Smooth muscle cell (in vitro differentiated cells): ENCODE results near the gene RNF208. TPM values are rescaled to one million over a fixed set of nuclear protein-coding genes. Genes with fewer than 3 reads are reported as not detected.
"Not testable (repeated sequence)": the region's sequence is repeated elsewhere in the genome, so short reads cannot be mapped to it uniquely, and the experiment has no call there.

ENCODE experiments used
- DNase-seq: peaks from one replicate; lab custom pipeline; 2025; ENCODE audit not compliant: unreplicated experiment; lab: John Stamatoyannopoulos, UW
- H2AFZ ChIP-seq: fragments of 200-600 bp; sonication (generic); 2 replicates; pipeline ENCODE4 v1.6.0; 2016; ENCODE audit warnings: antibody characterized with exemption, low read depth, mild to moderate bottlenecking
- H3F3A ChIP-seq: fragments of 200-600 bp; sonication (generic); 2 replicates; pipeline ENCODE4 v1.6.0; 2017; ENCODE audit warnings: antibody characterized with exemption, low read depth
- H3K27ac ChIP-seq: fragments of 200-600 bp; sonication (generic); 2 replicates; pipeline ENCODE4 v1.5.1; 2016; ENCODE audit warnings: low read depth, mild to moderate bottlenecking
- H3K27me3 ChIP-seq: fragments of 200-600 bp; sonication (generic); 2 replicates; pipeline ENCODE4 v1.6.1; 2016; ENCODE audit warnings: low read depth, mild to moderate bottlenecking
- H3K36me3 ChIP-seq: fragments of 200-600 bp; sonication (generic); 2 replicates; pipeline ENCODE4 v1.5.1; 2016; ENCODE audit warnings: low read depth
- H3K4me1 ChIP-seq: fragments of 200-600 bp; sonication (generic); 2 replicates; pipeline ENCODE4 v1.5.1; 2016; ENCODE audit warnings: low read depth
- H3K4me2 ChIP-seq: fragments of 200-600 bp; sonication (generic); 2 replicates; pipeline ENCODE4 v1.6.0; 2016; ENCODE audit warnings: mild to moderate bottlenecking
- H3K4me3 ChIP-seq: fragments of 200-600 bp; sonication (generic); 2 replicates; pipeline ENCODE4 v1.5.1; 2016; ENCODE audit warnings: mild to moderate bottlenecking
- H3K79me2 ChIP-seq: fragments of 200-600 bp; sonication (generic); 2 replicates; pipeline ENCODE4 v1.6.0; 2016; ENCODE audit warnings: low read depth, mild to moderate bottlenecking
- H3K9ac ChIP-seq: fragments of 200-600 bp; sonication (generic); 2 replicates; pipeline ENCODE4 v1.6.0; 2016; ENCODE audit warnings: low read depth
- H3K9me3 ChIP-seq: fragments of 200-600 bp; sonication (generic); replicated peaks from 2 replicates; pipeline ENCODE4 v1.5.1; 2016; ENCODE audit warnings: low read depth
- H4K20me1 ChIP-seq: fragments of 200-600 bp; sonication (generic); 2 replicates; pipeline ENCODE4 v1.6.0; 2016; ENCODE audit warnings: low read depth
- CTCF ChIP-seq: fragments of 200-600 bp; sonication (generic); IDR thresholded peaks from 2 replicates; pipeline ENCODE4 v1.5.1; 2017; ENCODE audit warnings: borderline replicate concordance, mild to moderate bottlenecking, antibody characterized with exemption; ENCODE audit not compliant: insufficient read depth, poor library complexity, severe bottlenecking
- WGBS: methylation state at CpG from one replicate; pipeline ENCODE4 v1.1.7; 2016; ENCODE audit warnings: low lambda C conversion rate; 5-methylcytosine and 5-hydroxymethylcytosine counted together
- polyA plus RNA-seq: library from polyadenylated mRNA; unstranded; fragments of >200 nt; fragmentation: Nextera tagmentation; extraction: Ambion mirVana; gene quantifications from 2 replicates; pipeline ENCODE4 v1.2.1, GENCODE V29; 2016
- total RNA-seq: library from RNA; depleted of rRNA; stranded (reverse); fragments of >200 nt; gene quantifications from 2 replicates; pipeline ENCODE4 v1.2.3, GENCODE V29; 2014

RNF208 gene
- total and polyA plus RNA-seq, 2 experiments from 2014 or later, result 0.36 to 1.4 TPM

- H2AFZ ChIP-seq, result no peak overlapping the region
- peaks cover 5% of the 10 kb centered on the region for H3K4me1 ChIP-seq
- no peak overlapping the region for H3K9ac ChIP-seq
- H3K27me3 ChIP-seq, result no peaks in the 10 kb centered on the region
- WGBS, result 72% methylated on average over 36 of the region's 36 CpGs
- no peak overlapping the region for H3K4me2 ChIP-seq
- no peaks in the 10 kb centered on the region for H3K9me3 ChIP-seq
- H3F3A ChIP-seq, result peaks cover 25% of the 10 kb centered on the region
- DNase-seq, result no peak
- H4K20me1 ChIP-seq, result peaks cover 28% of the 10 kb centered on the region
- H3K79me2 ChIP-seq, result peaks cover 23% of the 10 kb centered on the region
- no peak for TF ChIP-seq CTCF
- no peak overlapping the region for H3K27ac ChIP-seq
- no peak overlapping the region for H3K4me3 ChIP-seq
- H3K36me3 ChIP-seq, result no peaks in the 10 kb centered on the region
These were observed 22.7 kb upstream of the RNF208 start for GRCh38 chr9:137244486-137245449.

- Histone ChIP-seq H3K4me1 (peaks cover 5% of the 10 kb centered on the region), H3K79me2 (peaks cover 32% of the 10 kb centered on the region), H3K27ac (no peak overlapping the region), H3F3A (peaks cover 25% of the 10 kb centered on the region), H3K4me3 (no peak overlapping the region), H4K20me1 (peaks cover 28% of the 10 kb centered on the region), H3K9me3 (no peaks in the 10 kb centered on the region), H3K4me2 (no peak overlapping the region), H2AFZ (no peak overlapping the region), H3K27me3 (no peaks in the 10 kb centered on the region), H3K36me3 (no peaks in the 10 kb centered on the region), H3K9ac (no peak overlapping the region)
- 73% methylated on average over 15 of the region's 15 CpGs for WGBS
- DNase-seq, result no peak
- TF ChIP-seq CTCF, result no peak
These were observed 21.8 kb upstream of the RNF208 start for GRCh38 chr9:137243626-137244485.

- not testable (repeated sequence) for DNase-seq, H3K4me3 ChIP-seq, H2AFZ ChIP-seq, H3K27me3 ChIP-seq, H3K36me3 ChIP-seq, H3K9me3 ChIP-seq, H3K4me1 ChIP-seq, H3K27ac ChIP-seq, H3K9ac ChIP-seq
- WGBS, result 94% methylated on average over 18 of the region's 18 CpGs
- Histone ChIP-seq H3F3A (peaks cover 25% of the 10 kb centered on the region), H3K79me2 (peaks cover 38% of the 10 kb centered on the region), H3K4me2 (peak overlapping the region; percentile 100), H4K20me1 (peaks cover 28% of the 10 kb centered on the region)
These were observed 21.2 kb upstream of the RNF208 start for GRCh38 chr9:137243266-137243625.
